Heart left ventricle (tissue), 13 donors: ENCODE data around the gene SLAMF8.

Experiments
- CTCF ChIP-seq, 12 donors: fragments of 200-600 bp; sonication (generic) in 4 of 12; IDR thresholded peaks; one replicate each; pipeline versions ENCODE4 v1.5.0 to v1.8.0; 2018 to 2022; ENCODE audit warnings: antibody characterized with exemption in 12 of 12, mild to moderate bottlenecking in 5 of 12
- POLR2A ChIP-seq, 2 donors: fragments of 450-650 bp; IDR thresholded peaks; one replicate each; pipeline ENCODE4 v1.6.1; 2017; ENCODE audit warnings: antibody characterized with exemption in 2 of 2, mild to moderate bottlenecking in 2 of 2, moderate library complexity in 2 of 2
- donor health status: ischemic (EF 13 %, LVEDD 7.1; RV severe dilation, severe dysfunction).
- donor health status: DM: no; HTN: yes; CAD: no.
- donor health status: DM: no; HTN: no; CAD: no.
- donor health status: ischemic (EF 25% LVEDD 6.9; RV normal size, moderate dysfunction).
- donor health status: ischemic (EF 25% LVEDD 5.7; RV mildly dilated, moderate dysfunction).
- donor health status: ischemic (EF 35%, LVEDD 5.7; RV mildly dilated, moderate dysfunction).
- donor health status: nonischemic (EF 11% LVEDD 7.7; RV severe dilation, severe dysfunction).
- donor health status: DM: yes; HTN: yes; CAD: no.
- donor health status: PGD.
- donor health status: ischemic (EF 29% LVEDD 5.4; RV normal size, mild dysfunction).
- donor health status: nonischemic (EF 23%, LVEDD 6.1; RV moderate dilation, normal function).

- TF ChIP-seq POLR2A (IDR thresholded peaks at IDR 0.05) (no peak), CTCF (IDR thresholded peaks at IDR 0.05) (no peak)
Observed at GRCh38 chr1:159779403-159779851, 47.2 kb upstream of the SLAMF8 start.
